ENCODE results near the gene DDB1.

DNA sequence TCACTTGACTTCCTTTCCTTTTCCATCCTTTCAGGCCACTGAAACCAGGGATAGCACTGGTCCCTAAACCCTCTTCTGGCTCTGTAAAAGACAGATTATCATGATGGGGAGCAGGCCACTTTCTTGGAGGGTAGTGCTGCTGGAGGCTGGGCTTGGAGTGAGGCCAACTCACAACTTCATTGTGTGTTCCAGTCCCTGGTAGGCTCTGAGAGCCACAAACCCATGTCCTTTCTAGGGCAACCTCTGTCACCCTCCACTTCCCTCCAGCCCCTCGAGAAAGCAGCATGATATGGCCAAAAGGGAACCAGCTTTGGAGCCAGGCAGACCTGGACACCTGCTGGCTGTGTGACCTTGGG, 2.4 kb upstream of the DDB1 start:
- TF ChIP-seq CTCF (IDR thresholded peaks at IDR 0.05) = no peak
- no peak for TF ChIP-seq MAX (IDR thresholded peaks at IDR 0.05; ENCODE audit: low read depth)
- TF ChIP-seq POLR2AphosphoS5 (IDR thresholded peaks at IDR 0.05; ENCODE audit: low read depth, low read length) = no peak

Measured in SK-N-SH (cell line).